Testis (tissue), 2 donors: ENCODE results near the gene TMEM123.
A peak's percentile ranks its signal among the peaks of the same experiment; 100 is the strongest.

Experiments used
- POLR2A ChIP-seq: fragments of 450-650 bp; IDR thresholded peaks from one replicate; pipeline ENCODE4 v1.6.1; 2017; ENCODE audit warnings: antibody characterized with exemption, mild to moderate bottlenecking, moderate library complexity
- TF ChIP-seq, protein P1 (sequence below), 3 experiments: fragments of 450-650 bp in 2 of 3; fragments of 200-600 bp in 1 of 3; sonication (generic) in 1 of 3; IDR thresholded peaks; one replicate each; pipeline ENCODE4 v1.5.1; 2016 to 2019; ENCODE audit warnings: antibody characterized with exemption in 3 of 3, mild to moderate bottlenecking in 2 of 3, moderate library complexity in 1 of 3

DNA sequence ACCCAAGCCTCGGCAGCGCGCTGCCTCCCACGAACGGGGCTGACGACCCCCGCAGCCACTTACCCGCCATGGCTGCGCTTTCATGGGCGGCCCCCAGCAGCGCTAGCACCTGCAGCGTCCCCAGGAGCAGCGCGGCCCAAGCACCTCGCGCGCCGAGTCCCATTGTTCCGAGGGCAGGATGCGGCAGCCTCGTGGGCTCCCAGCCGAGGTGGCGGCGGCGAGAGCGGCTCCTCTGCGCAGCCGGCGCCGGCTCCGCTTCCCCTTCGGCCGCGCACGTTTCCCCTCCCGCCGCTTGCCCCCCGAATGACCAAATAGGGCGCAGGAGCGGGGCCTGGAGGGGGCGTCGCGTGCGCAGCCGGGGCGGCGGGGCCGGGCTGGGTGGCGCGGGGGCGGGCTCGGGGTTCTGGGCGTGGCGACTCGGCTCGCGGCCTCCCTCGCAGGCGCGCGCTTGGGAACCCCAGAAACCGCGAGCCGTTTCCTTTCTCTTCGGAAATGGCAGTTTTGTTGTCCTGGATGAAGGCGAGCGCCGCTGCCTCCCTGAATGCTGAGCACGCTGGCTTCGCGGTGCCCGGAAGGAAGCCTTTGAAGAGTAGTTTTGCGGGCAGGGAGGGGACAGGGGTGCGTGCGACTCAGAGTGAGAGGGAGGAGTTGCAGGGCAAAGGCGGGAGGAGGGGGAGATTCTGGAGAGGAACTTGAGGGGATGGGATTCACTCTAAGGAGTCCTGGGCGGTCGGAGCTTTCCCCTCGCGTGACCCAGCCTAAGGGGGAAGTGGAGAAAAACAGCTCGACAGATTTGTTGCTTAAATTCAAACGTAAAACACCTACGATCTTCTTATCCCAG, at the start of gene TMEM123:
- TF ChIP-seq, protein P1, sequence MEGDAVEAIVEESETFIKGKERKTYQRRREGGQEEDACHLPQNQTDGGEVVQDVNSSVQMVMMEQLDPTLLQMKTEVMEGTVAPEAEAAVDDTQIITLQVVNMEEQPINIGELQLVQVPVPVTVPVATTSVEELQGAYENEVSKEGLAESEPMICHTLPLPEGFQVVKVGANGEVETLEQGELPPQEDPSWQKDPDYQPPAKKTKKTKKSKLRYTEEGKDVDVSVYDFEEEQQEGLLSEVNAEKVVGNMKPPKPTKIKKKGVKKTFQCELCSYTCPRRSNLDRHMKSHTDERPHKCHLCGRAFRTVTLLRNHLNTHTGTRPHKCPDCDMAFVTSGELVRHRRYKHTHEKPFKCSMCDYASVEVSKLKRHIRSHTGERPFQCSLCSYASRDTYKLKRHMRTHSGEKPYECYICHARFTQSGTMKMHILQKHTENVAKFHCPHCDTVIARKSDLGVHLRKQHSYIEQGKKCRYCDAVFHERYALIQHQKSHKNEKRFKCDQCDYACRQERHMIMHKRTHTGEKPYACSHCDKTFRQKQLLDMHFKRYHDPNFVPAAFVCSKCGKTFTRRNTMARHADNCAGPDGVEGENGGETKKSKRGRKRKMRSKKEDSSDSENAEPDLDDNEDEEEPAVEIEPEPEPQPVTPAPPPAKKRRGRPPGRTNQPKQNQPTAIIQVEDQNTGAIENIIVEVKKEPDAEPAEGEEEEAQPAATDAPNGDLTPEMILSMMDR (IDR thresholded peaks at IDR 0.05) = peak in 1 of 3 experiments; percentile 7
- TF ChIP-seq POLR2A = no peak
